ENCODE measurements around the gene CRB2. TPM values are rescaled to one million over a fixed set of nuclear protein-coding genes. Genes with fewer than 3 reads are reported as not detected.
A peak's percentile ranks its signal among the peaks of the same experiment; 100 is the strongest.

The CRB2 gene
- total RNA-seq, 1 donor from 2014 or later: not detected

- Mint-ChIP-seq H3K27me3 (ENCODE audit: low read depth) (no peaks in the 10 kb centered on the region), H3K36me3 (ENCODE audit: low read depth) (no peaks in the 10 kb centered on the region), H3K4me3 (ENCODE audit: low read depth) (no peak overlapping the region), H3K9me3 (no peaks in the 10 kb centered on the region), H3K4me1 (ENCODE audit: low read depth) (peaks cover 8% of the 10 kb centered on the region), H3K27ac (no peak overlapping the region)
- intact Hi-C loops (cut with micrococcal nuclease): loop anchor here (10.0 kb wide), 1 partner anchor 441 kb away; the partner anchor contains the start of gene RC3H2
- DNase-seq (ENCODE audit: low spot score): no peak
Measured at GRCh38 chr9:123345567-123345955, 10.4 kb upstream of the CRB2 start.

DNA sequence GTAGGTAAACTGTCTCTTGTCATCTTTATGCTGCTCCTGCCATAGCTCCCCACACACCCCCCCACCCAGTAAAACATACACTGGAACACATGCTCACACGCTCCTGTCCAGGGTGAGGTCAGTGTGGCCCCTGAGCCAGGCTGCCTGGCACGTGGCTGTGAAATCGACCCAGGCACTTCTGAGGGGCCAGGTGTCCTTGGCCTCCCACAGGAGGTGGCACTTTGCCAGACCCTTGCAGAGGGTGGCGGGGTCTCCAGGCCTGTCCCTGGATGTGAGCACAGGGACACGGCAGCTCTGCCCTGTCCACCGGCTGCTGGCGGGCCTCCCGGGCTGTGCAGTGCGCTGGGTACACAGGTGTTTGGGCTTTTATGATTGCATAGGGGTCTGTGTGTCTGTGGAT lies 10.0 kb upstream of the CRB2 start:
- H3K9me3 Mint-ChIP-seq: no peaks in the 10 kb centered on the region
- no peak overlapping the region for H3K4me3 Mint-ChIP-seq (ENCODE audit: low read depth)
- H3K27me3 Mint-ChIP-seq (ENCODE audit: low read depth): no peaks in the 10 kb centered on the region
- no peak for DNase-seq (ENCODE audit: low spot score)
- H3K36me3 Mint-ChIP-seq (ENCODE audit: low read depth): no peaks in the 10 kb centered on the region
- no peak overlapping the region for H3K27ac Mint-ChIP-seq
- peaks cover 3% of the 10 kb centered on the region for H3K4me1 Mint-ChIP-seq (ENCODE audit: low read depth)
- intact Hi-C loops (cut with micrococcal nuclease): loop anchor here (10.0 kb wide), 1 partner anchor 441 kb away; the partner anchor contains the start of gene RC3H2

DNA sequence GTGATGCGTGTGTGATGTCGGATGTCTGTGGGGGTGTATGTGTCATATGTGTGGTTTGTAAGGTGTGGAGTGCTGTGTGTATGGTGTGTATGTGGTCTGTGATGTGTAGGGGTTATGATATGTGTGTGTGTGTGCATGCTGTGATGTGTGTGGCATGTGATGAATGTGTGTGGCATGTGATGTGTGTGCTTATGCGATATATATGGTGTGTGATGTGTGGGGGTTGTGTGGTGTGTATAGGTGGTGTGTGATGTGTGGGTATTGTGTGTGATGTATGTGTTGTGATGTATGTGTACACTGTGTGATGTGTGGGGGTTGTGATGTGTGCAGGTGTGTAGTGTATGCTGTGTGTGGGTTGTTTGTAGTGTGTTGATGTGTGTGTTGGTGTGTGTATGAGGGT lies 9.2 kb upstream of the CRB2 start:
- intact Hi-C loops (cut with micrococcal nuclease): loop anchor here (10.0 kb wide), 1 partner anchor 442 kb away; the partner anchor contains the start of gene RC3H2
- Mint-ChIP-seq H3K4me1 (ENCODE audit: low read depth) (no peaks in the 10 kb centered on the region), H3K27ac (no peak overlapping the region), H3K4me3 (ENCODE audit: low read depth) (no peak overlapping the region), H3K27me3 (ENCODE audit: low read depth) (peaks cover 4% of the 10 kb centered on the region), H3K9me3 (no peaks in the 10 kb centered on the region), H3K36me3 (ENCODE audit: low read depth) (no peaks in the 10 kb centered on the region)
- DNase-seq (ENCODE audit: low spot score): no peak

DNA sequence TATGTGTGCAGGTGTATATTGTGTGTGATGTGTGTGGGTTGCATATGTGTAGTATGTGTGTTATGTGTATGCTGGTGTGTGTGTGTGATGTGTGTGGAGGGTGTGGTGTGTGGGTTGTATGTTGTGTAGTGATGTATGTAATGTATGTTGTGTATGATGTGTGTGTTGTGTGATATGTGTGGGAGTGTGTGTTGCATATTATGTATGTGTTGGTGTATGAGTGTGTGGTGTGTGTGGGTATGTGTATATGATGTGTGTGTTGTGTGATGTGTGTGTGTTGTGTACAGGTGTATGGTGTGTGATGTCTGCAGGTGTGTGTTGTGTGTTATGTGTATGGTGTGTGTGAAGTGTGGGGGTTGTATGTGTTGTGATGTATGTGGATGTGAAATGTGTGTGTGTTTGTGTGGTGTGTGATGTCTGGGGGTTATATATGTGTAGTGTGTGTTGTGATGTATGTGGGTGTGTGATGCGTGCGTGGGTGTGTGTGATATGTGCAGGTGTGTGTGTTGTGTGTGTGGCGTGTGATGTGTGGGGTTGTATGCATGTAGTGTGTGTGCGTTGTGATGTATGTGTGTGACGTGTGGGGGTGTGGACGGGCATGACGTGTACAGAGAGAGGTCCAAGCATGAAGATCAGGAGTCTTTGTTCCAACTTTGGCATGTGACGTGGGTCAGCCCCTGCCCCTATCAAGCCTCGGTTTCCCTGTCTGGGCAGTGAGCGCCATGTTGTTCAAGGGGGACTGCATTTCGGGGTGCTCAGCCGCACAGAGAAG lies 8.5 kb upstream of the CRB2 start:
- no peaks in the 10 kb centered on the region for H3K36me3 Mint-ChIP-seq (ENCODE audit: low read depth)
- H3K4me1 Mint-ChIP-seq (ENCODE audit: low read depth): no peaks in the 10 kb centered on the region
- H3K27me3 Mint-ChIP-seq (ENCODE audit: low read depth): peaks cover 4% of the 10 kb centered on the region
- intact Hi-C loops (cut with micrococcal nuclease): loop anchor here (10.0 kb wide), 1 partner anchor 443 kb away; the partner anchor contains the start of gene RC3H2
- H3K4me3 Mint-ChIP-seq (ENCODE audit: low read depth): no peak overlapping the region
- no peaks in the 10 kb centered on the region for H3K9me3 Mint-ChIP-seq
- no peak overlapping the region for H3K27ac Mint-ChIP-seq
- no peak for DNase-seq (ENCODE audit: low spot score)

DNA sequence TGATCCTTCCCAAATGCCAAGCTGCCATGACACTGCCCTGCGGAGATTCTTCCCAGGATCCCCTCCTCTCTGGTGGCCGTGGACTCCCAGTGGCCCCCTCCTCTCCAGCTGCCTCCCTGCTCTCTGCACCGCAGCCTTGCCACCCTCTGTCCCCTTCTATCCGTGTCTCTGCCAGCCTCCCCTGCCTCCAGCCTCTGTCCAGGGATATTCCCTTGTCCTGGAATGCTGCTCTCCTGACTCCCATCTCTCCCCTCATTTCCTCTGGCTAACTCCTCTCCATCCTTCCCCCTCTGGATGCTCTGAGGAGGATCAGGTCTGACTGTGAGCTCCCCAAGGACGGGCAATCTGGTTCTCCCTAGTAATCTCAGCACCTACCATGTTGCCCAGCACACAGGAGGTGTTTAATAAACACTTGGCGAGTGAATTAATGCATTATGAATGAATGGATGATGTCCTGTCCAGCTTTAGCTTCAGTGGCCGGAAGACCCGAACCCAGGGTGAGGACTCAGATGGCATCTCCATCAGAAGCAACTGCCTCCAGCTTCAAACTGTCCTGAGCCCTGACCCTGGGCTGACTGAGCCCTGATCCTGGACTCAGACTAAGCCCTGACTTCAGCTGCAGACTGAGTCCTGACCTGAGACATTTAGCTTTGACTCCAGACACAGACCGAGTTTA lies 7.5 kb upstream of the CRB2 start:
- H3K4me3 Mint-ChIP-seq (ENCODE audit: low read depth): no peak overlapping the region
- peaks cover 7% of the 10 kb centered on the region for H3K27me3 Mint-ChIP-seq (ENCODE audit: low read depth)
- H3K4me1 Mint-ChIP-seq (ENCODE audit: low read depth): no peaks in the 10 kb centered on the region
- no peak overlapping the region for H3K27ac Mint-ChIP-seq
- no peaks in the 10 kb centered on the region for H3K9me3 Mint-ChIP-seq
- no peaks in the 10 kb centered on the region for H3K36me3 Mint-ChIP-seq (ENCODE audit: low read depth)
- intact Hi-C loops (cut with micrococcal nuclease): loop anchor here (10.0 kb wide), 1 partner anchor 444 kb away; the partner anchor contains the start of gene RC3H2
- DNase-seq (ENCODE audit: low spot score): no peak

GRCh38 chr9:123349033-123349432 lies 7.0 kb upstream of the CRB2 start:
- intact Hi-C loops (cut with micrococcal nuclease): loop anchor here (10.0 kb wide), 1 partner anchor 444 kb away; the partner anchor contains the start of gene RC3H2
- no peaks in the 10 kb centered on the region for H3K9me3 Mint-ChIP-seq
- H3K4me3 Mint-ChIP-seq (ENCODE audit: low read depth): no peak overlapping the region
- no peaks in the 10 kb centered on the region for H3K4me1 Mint-ChIP-seq (ENCODE audit: low read depth)
- DNase-seq (ENCODE audit: low spot score): no peak
- H3K27ac Mint-ChIP-seq: no peak overlapping the region
- H3K36me3 Mint-ChIP-seq (ENCODE audit: low read depth): no peaks in the 10 kb centered on the region
- H3K27me3 Mint-ChIP-seq (ENCODE audit: low read depth): peaks cover 7% of the 10 kb centered on the region

GRCh38 chr9:123349691-123350480 lies 6.1 kb upstream of the CRB2 start:
- Mint-ChIP-seq H3K27ac (no peak overlapping the region), H3K4me3 (ENCODE audit: low read depth) (no peak overlapping the region), H3K4me1 (ENCODE audit: low read depth) (peaks cover 2% of the 10 kb centered on the region), H3K27me3 (ENCODE audit: low read depth) (peaks cover 7% of the 10 kb centered on the region), H3K9me3 (no peaks in the 10 kb centered on the region), H3K36me3 (ENCODE audit: low read depth) (no peaks in the 10 kb centered on the region)
- peak; percentile 44 for DNase-seq (ENCODE audit: low spot score)
- intact Hi-C loops (cut with micrococcal nuclease): loop anchor here (1.0 to 10.0 kb wide), 3 partner anchors 248 to 445 kb away; partner anchors contain the start of gene RC3H2

DNA sequence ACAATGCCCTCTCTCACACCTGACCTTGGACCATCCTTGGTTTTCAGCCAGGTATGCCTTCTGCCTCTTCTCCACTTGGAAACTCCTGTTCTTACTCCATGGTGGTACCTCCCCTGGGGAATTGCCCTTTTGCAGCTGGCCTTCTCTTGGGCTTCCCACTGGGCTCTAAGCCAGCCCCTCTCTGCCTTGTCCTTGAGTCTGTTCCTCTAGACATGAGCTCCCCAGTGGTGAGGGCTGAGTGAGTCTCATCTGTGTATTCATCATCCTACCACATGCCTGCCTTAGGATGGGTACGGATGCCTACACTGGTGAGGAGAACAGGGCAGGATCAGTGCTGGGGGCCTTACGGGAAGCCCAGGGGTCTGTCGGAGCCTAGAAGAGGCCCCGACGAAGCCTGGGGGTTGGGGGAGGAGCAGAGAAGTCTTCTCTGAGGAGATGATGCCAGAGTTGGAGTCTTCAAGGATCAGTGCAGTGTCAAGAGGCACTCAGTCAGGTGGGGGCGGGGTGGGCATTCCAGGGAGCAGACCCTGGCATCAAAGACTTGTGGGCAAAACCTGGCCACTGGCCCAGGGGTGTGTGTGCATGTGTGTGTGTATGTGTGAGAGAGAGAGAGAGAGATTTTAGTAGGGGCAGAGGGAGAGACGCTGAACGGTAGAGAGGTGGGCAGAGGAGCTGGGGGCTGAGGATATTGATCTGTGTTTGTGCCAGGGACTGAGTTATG lies 5.2 kb upstream of the CRB2 start:
- H3K36me3 Mint-ChIP-seq (ENCODE audit: low read depth): no peaks in the 10 kb centered on the region
- intact Hi-C loops (cut with micrococcal nuclease): loop anchor here (1.0 to 5.0 kb wide), 2 partner anchors 248 to 268 kb away; no protein-coding TSS in a partner anchor
- H3K4me3 Mint-ChIP-seq (ENCODE audit: low read depth): no peak overlapping the region
- H3K27me3 Mint-ChIP-seq (ENCODE audit: low read depth): peaks cover 7% of the 10 kb centered on the region
- no peak for DNase-seq (ENCODE audit: low spot score)
- H3K27ac Mint-ChIP-seq: no peak overlapping the region
- H3K9me3 Mint-ChIP-seq: no peaks in the 10 kb centered on the region
- peaks cover 2% of the 10 kb centered on the region for H3K4me1 Mint-ChIP-seq (ENCODE audit: low read depth)

DNA sequence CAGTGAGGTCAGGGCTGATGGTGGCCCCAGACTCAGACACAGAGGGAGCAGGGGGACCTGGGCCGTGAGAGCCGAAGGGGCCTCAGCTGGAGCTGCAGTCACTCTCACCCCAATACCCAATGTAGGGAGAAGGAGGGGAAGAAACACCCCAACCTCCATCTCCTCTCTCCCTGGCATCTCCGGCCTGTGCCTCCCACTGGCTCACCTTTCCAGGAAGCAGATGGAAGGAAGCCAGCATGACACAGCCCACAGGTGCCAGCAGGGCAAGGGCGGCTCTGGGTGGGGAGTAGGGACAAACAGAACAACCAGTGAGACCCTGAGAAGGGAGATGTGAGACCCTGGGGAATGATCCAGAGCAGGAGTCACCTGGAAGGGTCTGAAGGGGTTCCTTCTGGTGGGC lies 3.0 kb upstream of the CRB2 start:
- no peak for DNase-seq (ENCODE audit: low spot score)
- no peak overlapping the region for H3K4me3 Mint-ChIP-seq (ENCODE audit: low read depth)
- H3K9me3 Mint-ChIP-seq: no peaks in the 10 kb centered on the region
- peaks cover 7% of the 10 kb centered on the region for H3K27me3 Mint-ChIP-seq (ENCODE audit: low read depth)
- H3K27ac Mint-ChIP-seq: no peak overlapping the region
- H3K36me3 Mint-ChIP-seq (ENCODE audit: low read depth): no peaks in the 10 kb centered on the region
- peaks cover 2% of the 10 kb centered on the region for H3K4me1 Mint-ChIP-seq (ENCODE audit: low read depth)
- intact Hi-C loops (cut with micrococcal nuclease): loop anchor here (5.0 kb wide), 1 partner anchor 251 kb away; no protein-coding TSS in a partner anchor

- Mint-ChIP-seq H3K36me3 (ENCODE audit: low read depth) (no peaks in the 10 kb centered on the region), H3K27ac (no peak overlapping the region), H3K4me3 (ENCODE audit: low read depth) (no peak overlapping the region), H3K9me3 (no peaks in the 10 kb centered on the region), H3K27me3 (ENCODE audit: low read depth) (peaks cover 7% of the 10 kb centered on the region), H3K4me1 (ENCODE audit: low read depth) (peaks cover 5% of the 10 kb centered on the region)
- DNase-seq (ENCODE audit: low spot score): peak; percentile 32
- intact Hi-C loops (cut with micrococcal nuclease): loop anchor here (1.0 to 5.0 kb wide), 2 partner anchors 31 to 252 kb away; no protein-coding TSS in a partner anchor
Measured at GRCh38 chr9:123353984-123354591, 1.9 kb upstream of the CRB2 start.

GRCh38 chr9:123354806-123355508 lies 1.0 kb upstream of the CRB2 start:
- intact Hi-C loops (cut with micrococcal nuclease): loop anchor here (1.0 to 5.0 kb wide), 2 partner anchors 30 to 253 kb away; no protein-coding TSS in a partner anchor
- H3K27ac Mint-ChIP-seq: no peak overlapping the region
- DNase-seq (ENCODE audit: low spot score): no peak
- no peak overlapping the region for H3K4me3 Mint-ChIP-seq (ENCODE audit: low read depth)
- H3K9me3 Mint-ChIP-seq: no peaks in the 10 kb centered on the region
- no peaks in the 10 kb centered on the region for H3K36me3 Mint-ChIP-seq (ENCODE audit: low read depth)
- peaks cover 7% of the 10 kb centered on the region for H3K27me3 Mint-ChIP-seq (ENCODE audit: low read depth)
- H3K4me1 Mint-ChIP-seq (ENCODE audit: low read depth): peaks cover 12% of the 10 kb centered on the region
